Ascending aorta (tissue), 2 donors: ENCODE measurements around the gene ZNF189. TPM values are rescaled to one million over a fixed set of nuclear protein-coding genes. Genes with fewer than 3 reads are reported as not detected.

Experiments used
- DNase-seq, 2 donors: peaks; one replicate each; pipeline ENCODE4 v3.0.0-alpha.2; 2019; ENCODE audit warnings: low spot score in 2 of 2
- H3K27ac ChIP-seq, 2 donors: fragments of 200-600 bp; sonication (generic); one replicate each; pipeline ENCODE4 v1.5.1; 2016 to 2017; ENCODE audit warnings: mild to moderate bottlenecking in 1 of 2
- H3K27me3 ChIP-seq: fragments of 200-600 bp; sonication (generic); one replicate; pipeline ENCODE4 v1.5.1; 2017
- H3K36me3 ChIP-seq, 2 donors: fragments of 200-600 bp; sonication (generic); one replicate each; pipeline ENCODE4 v1.5.1; 2016
- H3K4me1 ChIP-seq, 2 donors: fragments of 200-600 bp; sonication (generic); one replicate each; pipeline ENCODE4 v1.5.1; 2016 to 2017; ENCODE audit warnings: mild to moderate bottlenecking in 1 of 2
- H3K4me3 ChIP-seq, 2 donors: fragments of 200-600 bp; sonication (generic); one replicate each; pipeline ENCODE4 v1.5.1; 2016 to 2017; ENCODE audit warnings: mild to moderate bottlenecking in 1 of 2
- H3K9me3 ChIP-seq, 2 donors: fragments of 200-600 bp; sonication (generic); one replicate each; pipeline ENCODE4 v1.5.1; 2016
- CTCF ChIP-seq, 3 experiments: fragments of 200-600 bp in 2 of 3; fragments of 450-650 bp in 1 of 3; sonication (generic) in 2 of 3; IDR thresholded peaks; one replicate each; pipeline ENCODE4 v1.5.1; 2016 to 2019; ENCODE audit warnings: antibody characterized with exemption in 3 of 3, mild to moderate bottlenecking in 1 of 3, moderate library complexity in 1 of 3
- intact Hi-C: fragments of 100-400 bp; cut with DNase I; formaldehyde crosslinking; loops from one replicate; pipeline ENCODE4 v1.15.1; 2023
- total RNA-seq: library from RNA; depleted of rRNA; stranded (reverse); fragments of >200 nt; gene quantifications from one replicate; pipeline ENCODE4 v1.1.0, GENCODE V29; 2016

Gene ZNF189
- total RNA-seq, 1 donor from 2014 or later = 30.4 TPM

- Histone ChIP-seq H3K27ac (no peak overlapping the region), H3K27me3 (no peaks in the 10 kb centered on the region), H3K36me3 (no peaks in the 10 kb centered on the region), H3K4me3 (no peak overlapping the region), H3K4me1 (no peaks in the 10 kb centered on the region), H3K9me3 (no peaks in the 10 kb centered on the region)
- DNase-seq = no peak
- intact Hi-C loops = no loop called here
- TF ChIP-seq CTCF (IDR thresholded peaks at IDR 0.05) = no peak
Measured at GRCh38 chr9:101432740-101433139, 34.1 kb downstream of the ZNF189 start.

DNA sequence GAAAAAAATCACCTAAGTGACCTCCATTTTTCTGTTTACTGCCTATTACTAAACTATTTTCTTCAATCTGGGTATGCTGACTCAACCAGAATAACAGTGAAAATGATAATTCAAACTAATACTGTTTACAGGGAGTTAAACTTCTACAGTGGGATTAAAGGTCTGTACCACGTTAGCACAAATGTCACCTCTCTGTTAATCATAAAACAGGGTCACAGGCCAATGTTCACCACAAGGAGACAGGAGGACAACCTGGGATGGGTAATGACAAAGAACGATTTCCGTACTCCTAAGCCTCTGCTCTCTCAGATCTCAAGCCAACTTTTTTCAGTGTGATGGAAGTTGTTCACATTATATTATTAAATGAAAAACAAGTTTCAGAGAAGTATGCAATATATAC lies 34.6 kb downstream of the ZNF189 start:
- no peak overlapping the region for H3K4me3 ChIP-seq
- intact Hi-C loops = no loop called here
- H3K36me3 ChIP-seq = no peaks in the 10 kb centered on the region
- no peaks in the 10 kb centered on the region for H3K4me1 ChIP-seq
- no peaks in the 10 kb centered on the region for H3K27me3 ChIP-seq
- H3K9me3 ChIP-seq = no peaks in the 10 kb centered on the region
- no peak for DNase-seq
- TF ChIP-seq CTCF (IDR thresholded peaks at IDR 0.05) = no peak
- H3K27ac ChIP-seq = no peak overlapping the region

DNA sequence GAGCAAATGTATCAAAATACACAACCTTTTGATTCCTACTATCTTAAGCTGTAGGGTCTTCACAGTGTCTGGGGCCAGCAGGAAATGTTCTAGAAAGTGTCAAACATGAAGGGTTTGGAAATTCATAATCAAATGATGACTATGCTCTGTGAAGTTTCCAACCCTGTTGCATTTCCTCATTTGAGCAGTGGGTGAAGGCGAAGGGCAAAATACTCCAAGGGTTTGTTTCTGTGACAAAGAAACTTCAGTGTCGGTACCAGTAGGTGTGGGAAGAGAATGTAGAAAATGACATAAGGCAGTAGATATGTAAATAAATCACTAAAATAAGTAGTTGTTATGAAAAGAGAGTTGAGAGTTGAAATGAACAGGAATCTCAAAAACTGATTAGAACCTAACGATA lies 36.3 kb downstream of the ZNF189 start:
- no peak for TF ChIP-seq CTCF (IDR thresholded peaks at IDR 0.05)
- intact Hi-C loops = no loop called here
- no peak overlapping the region for H3K4me3 ChIP-seq
- H3K4me1 ChIP-seq = no peaks in the 10 kb centered on the region
- no peaks in the 10 kb centered on the region for H3K36me3 ChIP-seq
- H3K9me3 ChIP-seq = no peaks in the 10 kb centered on the region
- DNase-seq = no peak
- H3K27ac ChIP-seq = no peak overlapping the region
- no peaks in the 10 kb centered on the region for H3K27me3 ChIP-seq

- Histone ChIP-seq H3K27ac (no peak within 1 kb of the TSS), H3K4me3 (no peak within 1 kb of the TSS), H3K9me3 (no peaks in the 10 kb centered on the region), H3K4me1 (no peaks in the 10 kb centered on the region), H3K36me3 (no peaks in the 10 kb centered on the region), H3K27me3 (no peaks in the 10 kb centered on the region)
- intact Hi-C loops = no loop called here
- no peak for DNase-seq
- no peak for TF ChIP-seq CTCF (IDR thresholded peaks at IDR 0.05)
Measured at GRCh38 chr9:101435601-101436079, 37.0 kb downstream of the ZNF189 start, which contains the start of gene ALDOB. TSS of gene ALDOB (minus strand) at chr9:101435774. CDS start at chr9:101430887, 4,887 bp downstream.

- H3K4me3 ChIP-seq = no peak overlapping the region
- TF ChIP-seq CTCF (IDR thresholded peaks at IDR 0.05) = no peak
- no peaks in the 10 kb centered on the region for H3K9me3 ChIP-seq
- no peak for DNase-seq
- H3K27ac ChIP-seq = no peak overlapping the region
- H3K27me3 ChIP-seq = no peaks in the 10 kb centered on the region
- intact Hi-C loops = no loop called here
- H3K4me1 ChIP-seq = no peaks in the 10 kb centered on the region
- no peaks in the 10 kb centered on the region for H3K36me3 ChIP-seq
Measured at GRCh38 chr9:101437806-101438232, 39.2 kb downstream of the ZNF189 start.

DNA sequence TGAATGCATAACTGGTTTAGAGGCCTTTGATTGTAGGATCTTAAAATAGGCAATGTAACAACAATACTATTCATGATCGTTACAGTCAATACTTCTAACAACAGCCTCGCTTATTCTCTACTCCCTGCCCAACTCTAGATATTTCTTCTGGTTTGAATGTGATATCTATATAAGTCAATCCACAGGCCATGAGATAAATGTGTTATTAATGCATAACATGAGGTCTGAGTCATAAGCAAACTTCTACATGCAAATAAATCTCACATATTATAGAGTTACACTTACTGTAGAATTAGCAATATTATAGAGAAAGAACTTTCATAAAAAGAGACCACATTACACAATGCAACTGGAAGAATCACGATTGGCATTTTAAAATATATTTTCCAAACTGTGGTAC lies 39.9 kb downstream of the ZNF189 start:
- no peaks in the 10 kb centered on the region for H3K4me1 ChIP-seq
- DNase-seq = no peak
- H3K36me3 ChIP-seq = no peaks in the 10 kb centered on the region
- H3K27me3 ChIP-seq = no peaks in the 10 kb centered on the region
- no peak for TF ChIP-seq CTCF (IDR thresholded peaks at IDR 0.05)
- H3K4me3 ChIP-seq = no peak overlapping the region
- H3K9me3 ChIP-seq = no peaks in the 10 kb centered on the region
- no peak overlapping the region for H3K27ac ChIP-seq
- intact Hi-C loops = no loop called here
